BE2C (cell line): Measurements from ENCODE around the gene ZGPAT.

Source experiments
- DNase-seq: peaks from one replicate; pipeline ENCODE4 v3.0.0-alpha.2; 2020
- H3K27me3 ChIP-seq: fragments of 250-450 bp; sonication (Bioruptor Pico); 2 replicates; pipeline ENCODE4 v1.5.1; 2020; ENCODE audit warnings: mild to moderate bottlenecking
- H3K36me3 ChIP-seq: fragments of 250-450 bp; sonication (Bioruptor Pico); 2 replicates; pipeline ENCODE4 v1.5.1; 2020; ENCODE audit warnings: mild to moderate bottlenecking
- H3K4me1 ChIP-seq: fragments of 250-450 bp; sonication (Bioruptor Pico); 2 replicates; pipeline ENCODE4 v1.5.1; 2020
- H3K4me3 ChIP-seq: 2 replicates; pipeline ENCODE4 v1.5.1; 2011; ENCODE audit warnings: low read depth, low read length
- H3K9me3 ChIP-seq: fragments of 250-450 bp; sonication (Bioruptor Pico); 2 replicates; pipeline ENCODE4 v1.5.1; 2020
- TF ChIP-seq, protein P1 (sequence below): IDR thresholded peaks from 2 replicates; pipeline ENCODE4 v1.5.1; 2012; ENCODE audit warnings: mild to moderate bottlenecking, low read depth, low read length

ZGPAT gene

DNA sequence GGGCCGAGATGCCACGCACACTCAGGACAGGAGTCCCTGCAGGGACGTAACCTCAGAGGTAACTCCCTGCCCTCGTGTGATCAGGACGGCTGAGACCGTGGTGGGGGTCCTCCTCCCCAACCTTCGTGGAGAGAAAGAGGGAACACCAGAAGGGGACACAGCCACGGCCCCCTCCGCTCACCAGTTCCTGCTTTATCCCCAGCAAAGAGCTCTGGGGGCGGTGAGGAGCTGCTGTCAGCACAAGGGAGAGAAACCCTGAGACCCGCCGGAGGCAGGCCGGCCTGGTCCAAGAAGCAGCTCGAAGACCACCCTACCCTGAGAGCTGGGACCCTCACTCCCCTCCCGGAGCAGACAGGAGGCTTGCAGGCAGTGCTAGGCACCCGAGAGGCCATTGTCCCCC, 76.1 kb downstream of the ZGPAT start:
- no peaks in the 10 kb centered on the region for H3K9me3 ChIP-seq
- no peak for DNase-seq
- TF ChIP-seq, protein P1, sequence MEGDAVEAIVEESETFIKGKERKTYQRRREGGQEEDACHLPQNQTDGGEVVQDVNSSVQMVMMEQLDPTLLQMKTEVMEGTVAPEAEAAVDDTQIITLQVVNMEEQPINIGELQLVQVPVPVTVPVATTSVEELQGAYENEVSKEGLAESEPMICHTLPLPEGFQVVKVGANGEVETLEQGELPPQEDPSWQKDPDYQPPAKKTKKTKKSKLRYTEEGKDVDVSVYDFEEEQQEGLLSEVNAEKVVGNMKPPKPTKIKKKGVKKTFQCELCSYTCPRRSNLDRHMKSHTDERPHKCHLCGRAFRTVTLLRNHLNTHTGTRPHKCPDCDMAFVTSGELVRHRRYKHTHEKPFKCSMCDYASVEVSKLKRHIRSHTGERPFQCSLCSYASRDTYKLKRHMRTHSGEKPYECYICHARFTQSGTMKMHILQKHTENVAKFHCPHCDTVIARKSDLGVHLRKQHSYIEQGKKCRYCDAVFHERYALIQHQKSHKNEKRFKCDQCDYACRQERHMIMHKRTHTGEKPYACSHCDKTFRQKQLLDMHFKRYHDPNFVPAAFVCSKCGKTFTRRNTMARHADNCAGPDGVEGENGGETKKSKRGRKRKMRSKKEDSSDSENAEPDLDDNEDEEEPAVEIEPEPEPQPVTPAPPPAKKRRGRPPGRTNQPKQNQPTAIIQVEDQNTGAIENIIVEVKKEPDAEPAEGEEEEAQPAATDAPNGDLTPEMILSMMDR: no peak
- H3K36me3 ChIP-seq: no peaks in the 10 kb centered on the region
- no peak overlapping the region for H3K4me3 ChIP-seq
- H3K4me1 ChIP-seq: no peaks in the 10 kb centered on the region
- H3K27me3 ChIP-seq: no peaks in the 10 kb centered on the region

- no peaks in the 10 kb centered on the region for H3K4me1 ChIP-seq
- no peaks in the 10 kb centered on the region for H3K9me3 ChIP-seq
- no peaks in the 10 kb centered on the region for H3K36me3 ChIP-seq
- H3K4me3 ChIP-seq: no peak overlapping the region
- TF ChIP-seq, protein P1: no peak
- no peaks in the 10 kb centered on the region for H3K27me3 ChIP-seq
- no peak for DNase-seq
Observed at GRCh38 chr20:63785691-63786131, 77.9 kb downstream of the ZGPAT start.
